SK-N-SH treated with all-trans-retinoic acid at 6 μM for 48 hours (cell line): ENCODE data around the gene TGM1.
A peak's percentile ranks its signal among the peaks of the same experiment; 100 is the strongest.

Experiments
- ATAC-seq: fragments of 200-7000 bp; cut with Tn5 transposase; 3 replicates; pipeline ENCODE4 v1.9.1; 2020; ENCODE audit warnings: mild to moderate bottlenecking, moderate library complexity
- ARNTL ChIP-seq: fragments of 450-650 bp; formaldehyde crosslinking; IDR thresholded peaks from 2 replicates; pipeline ENCODE4 v1.5.0; 2020; ENCODE audit warnings: low read depth, mild to moderate bottlenecking, moderate library complexity, borderline replicate concordance
- BACH2 ChIP-seq: fragments of 250-450 bp; sonication (Bioruptor Pico); IDR thresholded peaks from 2 replicates; pipeline ENCODE4 v1.9.0; 2021; ENCODE audit warnings: mild to moderate bottlenecking, borderline replicate concordance
- CSDC2 ChIP-seq: fragments of 250-450 bp; sonication (Bioruptor Pico); IDR thresholded peaks from 2 replicates; pipeline ENCODE4 v1.5.0; 2020; ENCODE audit warnings: mild to moderate bottlenecking, moderate library complexity
- ESRRG ChIP-seq: fragments of 250-450 bp; sonication (Bioruptor Pico); IDR thresholded peaks from 2 replicates; pipeline ENCODE4 v1.6.1; 2021; ENCODE audit warnings: mild to moderate bottlenecking
- GLIS3 ChIP-seq: fragments of 250-450 bp; sonication (Bioruptor Pico); IDR thresholded peaks from 2 replicates; pipeline ENCODE4 v1.5.0; 2020; ENCODE audit warnings: mild to moderate bottlenecking, moderate library complexity
- ISL1 ChIP-seq: fragments of 250-450 bp; sonication (Bioruptor Pico); IDR thresholded peaks from 2 replicates; pipeline ENCODE4 v2.1.2; 2022; ENCODE audit warnings: mild to moderate bottlenecking, moderate library complexity
- OSR1 ChIP-seq: fragments of 250-450 bp; sonication (Bioruptor Pico); IDR thresholded peaks from 2 replicates; pipeline ENCODE4 v1.8.0; 2022; ENCODE audit warnings: moderate library complexity, mild to moderate bottlenecking, inconsistent platforms
- PPARA ChIP-seq: fragments of 250-450 bp; sonication (Bioruptor Pico); IDR thresholded peaks from 2 replicates; pipeline ENCODE4 v1.5.0; 2020; ENCODE audit warnings: mild to moderate bottlenecking, borderline replicate concordance
- RARB ChIP-seq: fragments of 250-450 bp; sonication (Bioruptor Pico); IDR thresholded peaks from 2 replicates; pipeline ENCODE4 v1.8.0; 2021; ENCODE audit warnings: mild to moderate bottlenecking, moderate library complexity
- SNAI2 ChIP-seq: fragments of 250-450 bp; sonication (Bioruptor Pico); IDR thresholded peaks from 2 replicates; pipeline ENCODE4 v1.5.0; 2020; ENCODE audit warnings: mild to moderate bottlenecking, moderate library complexity
- TCF4 ChIP-seq: fragments of 250-450 bp; sonication (Bioruptor Pico); IDR thresholded peaks from 2 replicates; pipeline ENCODE4 v1.8.0; 2021; ENCODE audit warnings: mild to moderate bottlenecking, moderate library complexity, borderline replicate concordance
- TOX ChIP-seq: fragments of 250-450 bp; sonication (Bioruptor Pico); IDR thresholded peaks from 2 replicates; pipeline ENCODE4 v1.8.0; 2021; ENCODE audit warnings: mild to moderate bottlenecking, moderate library complexity, borderline replicate concordance
- ZC3H10 ChIP-seq: fragments of 250-450 bp; sonication (Bioruptor Pico); IDR thresholded peaks from 2 replicates; pipeline ENCODE4 v1.5.1; 2021; ENCODE audit warnings: mild to moderate bottlenecking, moderate library complexity
- ZFP3 ChIP-seq: fragments of 250-450 bp; sonication (Bioruptor Pico); IDR thresholded peaks from 2 replicates; pipeline ENCODE4 v1.5.0; 2020; ENCODE audit warnings: mild to moderate bottlenecking, moderate library complexity
- ZFP30 ChIP-seq: fragments of 450-650 bp; formaldehyde crosslinking; IDR thresholded peaks from 2 replicates; pipeline ENCODE4 v1.5.0; 2022; ENCODE audit warnings: mild to moderate bottlenecking, moderate library complexity
- ZNF565 ChIP-seq: fragments of 450-650 bp; formaldehyde crosslinking; conservative IDR thresholded peaks from 2 replicates; pipeline ENCODE4 v1.5.0; 2020; ENCODE audit warnings: low read depth, mild to moderate bottlenecking, moderate library complexity
- ZNF8 ChIP-seq: fragments of 450-650 bp; formaldehyde crosslinking; IDR thresholded peaks from 2 replicates; pipeline ENCODE4 v1.5.0; 2020; ENCODE audit warnings: mild to moderate bottlenecking, moderate library complexity
- TF ChIP-seq, protein P1 (sequence below): fragments of 250-450 bp; sonication (Bioruptor Pico); IDR thresholded peaks from 2 replicates; pipeline ENCODE4 v1.8.0; 2021; ENCODE audit warnings: low read depth, mild to moderate bottlenecking, moderate library complexity, borderline replicate concordance
- TF ChIP-seq, protein P2 (sequence below): fragments of 250-450 bp; sonication (Bioruptor Pico); IDR thresholded peaks from 2 replicates; pipeline ENCODE4 v1.5.1; 2021; ENCODE audit warnings: mild to moderate bottlenecking, moderate library complexity
- TF ChIP-seq, protein P3 (sequence below): fragments of 250-450 bp; sonication (Bioruptor Pico); IDR thresholded peaks from 2 replicates; pipeline ENCODE4 v1.8.0; 2020; ENCODE audit warnings: mild to moderate bottlenecking, moderate library complexity, borderline replicate concordance
- TF ChIP-seq, protein P4 (sequence below): fragments of 250-450 bp; sonication (Bioruptor Pico); IDR thresholded peaks from 2 replicates; pipeline ENCODE4 v1.5.1; 2020; ENCODE audit warnings: low read depth, mild to moderate bottlenecking, moderate library complexity
- TF ChIP-seq, protein P5 (sequence below): fragments of 250-450 bp; sonication (Bioruptor Pico); IDR thresholded peaks from 2 replicates; pipeline ENCODE4 v1.5.0; 2020; ENCODE audit warnings: mild to moderate bottlenecking, moderate library complexity

Gene TGM1

DNA sequence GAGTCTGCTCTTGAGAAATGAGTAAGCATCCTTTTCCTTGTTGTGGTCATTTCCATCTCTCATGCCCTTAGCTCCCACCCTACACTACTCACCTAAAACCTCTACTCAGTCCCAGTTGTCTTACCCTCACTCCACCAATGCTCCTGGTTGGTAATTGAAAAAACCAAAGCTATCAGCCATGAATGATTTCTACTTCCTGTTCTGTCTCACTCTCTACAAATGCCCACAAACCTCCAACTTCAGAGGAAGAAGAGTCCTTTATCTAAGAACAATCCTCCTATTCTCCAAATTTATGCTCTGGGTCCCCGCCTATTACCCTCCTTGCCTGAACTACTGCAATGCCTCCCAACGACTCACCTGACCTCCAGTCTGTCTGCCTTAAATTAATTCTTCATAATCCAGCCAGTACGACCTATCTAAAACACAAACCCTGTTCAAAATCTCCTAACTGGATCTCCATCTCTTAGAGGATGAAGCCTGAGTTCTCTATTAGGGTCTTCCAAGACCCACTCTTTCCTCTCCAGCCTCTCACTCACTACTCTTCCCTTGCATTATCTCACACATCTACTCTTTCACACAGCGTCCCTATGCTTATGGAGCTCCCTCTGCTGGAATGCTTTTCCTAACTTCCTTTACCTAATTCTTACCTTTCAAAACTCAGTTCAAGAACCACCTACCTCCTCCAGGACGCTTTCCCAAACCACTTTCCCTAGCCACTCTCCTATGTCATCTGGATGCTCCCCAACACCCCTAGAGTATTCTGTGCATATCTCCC is 34.4 kb upstream of the TGM1 start:
- TF ChIP-seq, protein P1, sequence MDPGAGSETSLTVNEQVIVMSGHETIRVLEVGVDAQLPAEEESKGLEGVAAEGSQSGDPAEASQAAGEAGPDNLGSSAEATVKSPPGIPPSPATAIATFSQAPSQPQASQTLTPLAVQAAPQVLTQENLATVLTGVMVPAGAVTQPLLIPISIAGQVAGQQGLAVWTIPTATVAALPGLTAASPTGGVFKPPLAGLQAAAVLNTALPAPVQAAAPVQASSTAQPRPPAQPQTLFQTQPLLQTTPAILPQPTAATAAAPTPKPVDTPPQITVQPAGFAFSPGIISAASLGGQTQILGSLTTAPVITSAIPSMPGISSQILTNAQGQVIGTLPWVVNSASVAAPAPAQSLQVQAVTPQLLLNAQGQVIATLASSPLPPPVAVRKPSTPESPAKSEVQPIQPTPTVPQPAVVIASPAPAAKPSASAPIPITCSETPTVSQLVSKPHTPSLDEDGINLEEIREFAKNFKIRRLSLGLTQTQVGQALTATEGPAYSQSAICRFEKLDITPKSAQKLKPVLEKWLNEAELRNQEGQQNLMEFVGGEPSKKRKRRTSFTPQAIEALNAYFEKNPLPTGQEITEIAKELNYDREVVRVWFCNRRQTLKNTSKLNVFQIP (CRISPR knock-in tag) = no peak
- TF ChIP-seq ZFP30 (CRISPR knock-in tag) = no peak
- ATAC-seq = peak; percentile 51

DNA sequence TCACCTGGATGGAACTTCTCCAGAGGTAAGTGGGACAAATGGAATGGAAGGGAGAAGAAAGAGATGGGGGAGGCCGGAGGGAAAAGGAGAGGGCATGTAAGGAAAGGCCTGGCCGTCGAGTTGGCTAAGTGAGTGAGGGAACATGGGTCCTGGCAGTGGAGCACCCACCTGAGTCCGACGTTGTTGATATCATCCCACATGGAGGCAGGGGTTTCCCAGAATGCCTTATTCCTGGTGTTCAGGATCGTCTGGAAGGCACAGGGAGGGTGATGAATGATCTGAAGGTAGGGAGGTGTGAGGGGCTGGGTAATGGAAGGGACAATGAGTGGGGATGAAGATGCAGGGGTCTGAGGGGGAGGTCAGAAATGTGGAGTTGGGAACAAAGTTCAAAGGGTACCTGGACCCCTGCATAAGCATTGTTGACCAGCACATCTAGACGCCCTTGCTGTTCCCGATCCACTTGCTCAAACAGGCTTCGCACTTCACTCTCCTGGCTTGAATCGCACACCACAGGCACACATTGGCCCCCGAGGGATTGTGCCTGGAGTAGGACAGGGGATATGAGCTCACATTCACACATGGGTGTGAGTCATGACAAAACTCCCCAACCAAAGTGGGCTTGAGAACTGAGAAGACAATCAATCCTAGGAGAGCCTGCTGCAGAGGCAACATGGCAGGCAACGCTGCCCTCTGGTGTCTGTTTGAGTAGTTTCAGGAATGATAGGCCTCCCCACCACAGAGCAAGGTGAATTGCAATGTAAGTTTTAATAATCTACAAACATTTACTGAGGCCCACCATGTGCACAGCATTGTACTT is 33.6 kb upstream of the TGM1 start:
- ATAC-seq = peak; percentile 81
- no peak for TF ChIP-seq ZC3H10
- no peak for TF ChIP-seq ZNF8 (CRISPR knock-in tag)
- TF ChIP-seq ESRRG (CRISPR knock-in tag) = no peak
- TF ChIP-seq TCF4 = no peak
- no peak for TF ChIP-seq ZFP3 (CRISPR knock-in tag)
- no peak for TF ChIP-seq ISL1 (CRISPR knock-in tag)
- no peak for TF ChIP-seq PPARA
- TF ChIP-seq TOX = no peak
- TF ChIP-seq, protein P2, sequence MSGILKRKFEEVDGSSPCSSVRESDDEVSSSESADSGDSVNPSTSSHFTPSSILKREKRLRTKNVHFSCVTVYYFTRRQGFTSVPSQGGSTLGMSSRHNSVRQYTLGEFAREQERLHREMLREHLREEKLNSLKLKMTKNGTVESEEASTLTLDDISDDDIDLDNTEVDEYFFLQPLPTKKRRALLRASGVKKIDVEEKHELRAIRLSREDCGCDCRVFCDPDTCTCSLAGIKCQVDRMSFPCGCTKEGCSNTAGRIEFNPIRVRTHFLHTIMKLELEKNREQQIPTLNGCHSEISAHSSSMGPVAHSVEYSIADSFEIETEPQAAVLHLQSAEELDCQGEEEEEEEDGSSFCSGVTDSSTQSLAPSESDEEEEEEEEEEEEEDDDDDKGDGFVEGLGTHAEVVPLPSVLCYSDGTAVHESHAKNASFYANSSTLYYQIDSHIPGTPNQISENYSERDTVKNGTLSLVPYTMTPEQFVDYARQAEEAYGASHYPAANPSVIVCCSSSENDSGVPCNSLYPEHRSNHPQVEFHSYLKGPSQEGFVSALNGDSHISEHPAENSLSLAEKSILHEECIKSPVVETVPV = no peak
- TF ChIP-seq, protein P3, sequence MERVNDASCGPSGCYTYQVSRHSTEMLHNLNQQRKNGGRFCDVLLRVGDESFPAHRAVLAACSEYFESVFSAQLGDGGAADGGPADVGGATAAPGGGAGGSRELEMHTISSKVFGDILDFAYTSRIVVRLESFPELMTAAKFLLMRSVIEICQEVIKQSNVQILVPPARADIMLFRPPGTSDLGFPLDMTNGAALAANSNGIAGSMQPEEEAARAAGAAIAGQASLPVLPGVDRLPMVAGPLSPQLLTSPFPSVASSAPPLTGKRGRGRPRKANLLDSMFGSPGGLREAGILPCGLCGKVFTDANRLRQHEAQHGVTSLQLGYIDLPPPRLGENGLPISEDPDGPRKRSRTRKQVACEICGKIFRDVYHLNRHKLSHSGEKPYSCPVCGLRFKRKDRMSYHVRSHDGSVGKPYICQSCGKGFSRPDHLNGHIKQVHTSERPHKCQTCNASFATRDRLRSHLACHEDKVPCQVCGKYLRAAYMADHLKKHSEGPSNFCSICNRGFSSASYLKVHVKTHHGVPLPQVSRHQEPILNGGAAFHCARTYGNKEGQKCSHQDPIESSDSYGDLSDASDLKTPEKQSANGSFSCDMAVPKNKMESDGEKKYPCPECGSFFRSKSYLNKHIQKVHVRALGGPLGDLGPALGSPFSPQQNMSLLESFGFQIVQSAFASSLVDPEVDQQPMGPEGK (CRISPR knock-in tag) = no peak
- no peak for TF ChIP-seq ZFP30 (CRISPR knock-in tag)
- TF ChIP-seq OSR1 (CRISPR knock-in tag) = no peak
- no peak for TF ChIP-seq GLIS3
- no peak for TF ChIP-seq CSDC2
- TF ChIP-seq, all 23 proteins: peak for 0

DNA sequence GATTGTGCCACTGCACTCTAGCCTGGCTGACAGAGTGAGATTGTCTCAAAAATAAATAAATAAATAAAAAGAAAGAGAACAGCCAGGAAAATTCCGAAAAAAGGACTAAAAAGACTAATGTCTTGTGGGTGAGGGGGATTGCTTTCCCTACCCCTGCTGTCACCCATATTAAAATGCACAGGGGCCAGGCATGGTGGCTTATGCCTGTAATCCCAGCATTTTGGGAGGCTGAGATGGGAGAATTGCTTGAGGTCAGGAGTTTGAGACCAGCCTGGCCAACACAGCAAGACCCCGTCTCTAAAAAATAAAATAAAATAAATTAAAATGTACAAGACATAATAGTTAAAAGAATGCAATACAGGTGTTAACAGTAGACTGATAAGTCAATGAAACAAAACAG is 30.5 kb upstream of the TGM1 start:
- no peak for ATAC-seq
- TF ChIP-seq CSDC2 = no peak
- TF ChIP-seq, protein P4, sequence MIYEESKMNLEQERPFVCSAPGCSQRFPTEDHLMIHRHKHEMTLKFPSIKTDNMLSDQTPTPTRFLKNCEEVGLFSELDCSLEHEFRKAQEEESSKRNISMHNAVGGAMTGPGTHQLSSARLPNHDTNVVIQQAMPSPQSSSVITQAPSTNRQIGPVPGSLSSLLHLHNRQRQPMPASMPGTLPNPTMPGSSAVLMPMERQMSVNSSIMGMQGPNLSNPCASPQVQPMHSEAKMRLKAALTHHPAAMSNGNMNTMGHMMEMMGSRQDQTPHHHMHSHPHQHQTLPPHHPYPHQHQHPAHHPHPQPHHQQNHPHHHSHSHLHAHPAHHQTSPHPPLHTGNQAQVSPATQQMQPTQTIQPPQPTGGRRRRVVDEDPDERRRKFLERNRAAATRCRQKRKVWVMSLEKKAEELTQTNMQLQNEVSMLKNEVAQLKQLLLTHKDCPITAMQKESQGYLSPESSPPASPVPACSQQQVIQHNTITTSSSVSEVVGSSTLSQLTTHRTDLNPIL (CRISPR knock-in tag) = no peak
- no peak for TF ChIP-seq BACH2
- TF ChIP-seq, protein P5, sequence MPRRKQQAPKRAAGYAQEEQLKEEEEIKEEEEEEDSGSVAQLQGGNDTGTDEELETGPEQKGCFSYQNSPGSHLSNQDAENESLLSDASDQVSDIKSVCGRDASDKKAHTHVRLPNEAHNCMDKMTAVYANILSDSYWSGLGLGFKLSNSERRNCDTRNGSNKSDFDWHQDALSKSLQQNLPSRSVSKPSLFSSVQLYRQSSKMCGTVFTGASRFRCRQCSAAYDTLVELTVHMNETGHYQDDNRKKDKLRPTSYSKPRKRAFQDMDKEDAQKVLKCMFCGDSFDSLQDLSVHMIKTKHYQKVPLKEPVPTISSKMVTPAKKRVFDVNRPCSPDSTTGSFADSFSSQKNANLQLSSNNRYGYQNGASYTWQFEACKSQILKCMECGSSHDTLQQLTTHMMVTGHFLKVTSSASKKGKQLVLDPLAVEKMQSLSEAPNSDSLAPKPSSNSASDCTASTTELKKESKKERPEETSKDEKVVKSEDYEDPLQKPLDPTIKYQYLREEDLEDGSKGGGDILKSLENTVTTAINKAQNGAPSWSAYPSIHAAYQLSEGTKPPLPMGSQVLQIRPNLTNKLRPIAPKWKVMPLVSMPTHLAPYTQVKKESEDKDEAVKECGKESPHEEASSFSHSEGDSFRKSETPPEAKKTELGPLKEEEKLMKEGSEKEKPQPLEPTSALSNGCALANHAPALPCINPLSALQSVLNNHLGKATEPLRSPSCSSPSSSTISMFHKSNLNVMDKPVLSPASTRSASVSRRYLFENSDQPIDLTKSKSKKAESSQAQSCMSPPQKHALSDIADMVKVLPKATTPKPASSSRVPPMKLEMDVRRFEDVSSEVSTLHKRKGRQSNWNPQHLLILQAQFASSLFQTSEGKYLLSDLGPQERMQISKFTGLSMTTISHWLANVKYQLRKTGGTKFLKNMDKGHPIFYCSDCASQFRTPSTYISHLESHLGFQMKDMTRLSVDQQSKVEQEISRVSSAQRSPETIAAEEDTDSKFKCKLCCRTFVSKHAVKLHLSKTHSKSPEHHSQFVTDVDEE (CRISPR knock-in tag) = no peak
- TF ChIP-seq GLIS3 = no peak
- TF ChIP-seq ESRRG (CRISPR knock-in tag) = no peak
- no peak for TF ChIP-seq RARB (CRISPR knock-in tag)
- TF ChIP-seq ISL1 (CRISPR knock-in tag) = no peak
- no peak for TF ChIP-seq ZNF8 (CRISPR knock-in tag)
- no peak for TF ChIP-seq ARNTL (CRISPR knock-in tag)
- TF ChIP-seq ZNF565 (CRISPR knock-in tag) = no peak
- TF ChIP-seq, protein P3 (CRISPR knock-in tag) = no peak
- TF ChIP-seq, protein P2 = no peak
- no peak for TF ChIP-seq OSR1 (CRISPR knock-in tag)
- TF ChIP-seq PPARA = no peak
- TF ChIP-seq SNAI2 = no peak
- TF ChIP-seq, all 23 proteins: peak for 0
